GM18526 (cell line): ENCODE results near the gene PPP4C.

Source experiments
- POLR2A ChIP-seq: IDR thresholded peaks from 3 replicates; pipeline ENCODE4 v1.6.1; 2011; ENCODE audit not compliant: insufficient read length; ENCODE audit errors: extremely low read depth

The PPP4C gene

GRCh38 chr16:30096105-30096861 lies 20.5 kb downstream of the PPP4C start, which contains the start of gene YPEL3:
Gene YPEL3 (minus strand): TSS chr16:30096213. CDS start chr16:30095482, 731 bp downstream.
- peak; percentile 69 for TF ChIP-seq POLR2A

GRCh38 chr16:30096862-30097563 lies 21.2 kb downstream of the PPP4C start:
- no peak for TF ChIP-seq POLR2A

GRCh38 chr16:30104090-30104489 lies 28.3 kb downstream of the PPP4C start:
- TF ChIP-seq POLR2A, result no peak

GRCh38 chr16:30104492-30104891 lies 28.7 kb downstream of the PPP4C start:
- TF ChIP-seq POLR2A, result no peak

GRCh38 chr16:30108059-30108850 lies 32.5 kb downstream of the PPP4C start:
- TF ChIP-seq POLR2A, result no peak

- TF ChIP-seq POLR2A, result no peak
Observed at GRCh38 chr16:30110661-30111060, 34.9 kb downstream of the PPP4C start.

GRCh38 chr16:30112197-30113030 lies 36.6 kb downstream of the PPP4C start:
- no peak for TF ChIP-seq POLR2A

- TF ChIP-seq POLR2A, result no peak
Observed at GRCh38 chr16:30113031-30113710, 37.4 kb downstream of the PPP4C start, which contains the start of gene GDPD3. Gene GDPD3 (minus strand): TSS chr16:30113537. CDS start chr16:30113478, 59 bp downstream.

GRCh38 chr16:30113711-30114333 lies 38.0 kb downstream of the PPP4C start:
- no peak for TF ChIP-seq POLR2A

- no peak for TF ChIP-seq POLR2A
Observed at GRCh38 chr16:30114411-30114810, 38.6 kb downstream of the PPP4C start.

- no peak for TF ChIP-seq POLR2A
Observed at GRCh38 chr16:30115238-30115637, 39.4 kb downstream of the PPP4C start.

GRCh38 chr16:30116291-30117207 lies 40.8 kb downstream of the PPP4C start:
- no peak for TF ChIP-seq POLR2A

GRCh38 chr16:30117768-30118167 lies 42.0 kb downstream of the PPP4C start:
- TF ChIP-seq POLR2A, result no peak
